Activated T-helper 2 cell treated with anti-CD3 and anti-CD28 coated beads, Interferon-gamma antibody, Interleukin-2, Interleukin-4, amounts not matched to agents 10 μg/mL and 5 μg/mL and 100 μg/mL, durations not matched to agents 14 hours and 24 hours and 36 hours (primary cell): ENCODE results near the gene SIAE. TPM values are rescaled to one million over a fixed set of nuclear protein-coding genes. Genes with fewer than 3 reads are reported as not detected.

Source experiments
- DNase-seq: peaks from one replicate; pipeline ENCODE4 v3.0.0; 2021; ENCODE audit warnings: low spot score
- H3K27ac Mint-ChIP-seq: one replicate; pipeline ENCODE4 v1.8.0; 2021; ENCODE audit warnings: mixed read lengths
- H3K27me3 Mint-ChIP-seq: one replicate; pipeline ENCODE4 v1.8.0; 2021; ENCODE audit warnings: low read depth, mixed read lengths
- H3K36me3 Mint-ChIP-seq: one replicate; pipeline ENCODE4 v1.8.0; 2021; ENCODE audit warnings: low read depth, mixed read lengths
- H3K4me1 Mint-ChIP-seq: one replicate; pipeline ENCODE4 v1.8.0; 2021; ENCODE audit warnings: low read depth, mixed read lengths
- H3K4me3 Mint-ChIP-seq: one replicate; pipeline ENCODE4 v1.8.0; 2021; ENCODE audit warnings: low read depth, mild to moderate bottlenecking, moderate library complexity, mixed read lengths
- H3K9me3 Mint-ChIP-seq: one replicate; pipeline ENCODE4 v1.8.0; 2021; ENCODE audit warnings: mixed read lengths
- intact Hi-C: fragments of 100-400 bp; cut with micrococcal nuclease; formaldehyde crosslinking; loops from one replicate; pipeline ENCODE4 v1.15.1; 2023
- total RNA-seq: library from RNA; stranded (reverse); gene quantifications from 2 replicates; pipeline ENCODE4 v1.2.3, GENCODE V29; 2022

The SIAE gene
- total RNA-seq, 1 donor from 2014 or later: 5.0 TPM

GRCh38 chr11:124681421-124681820 is 7.9 kb upstream of the SIAE start:
- Mint-ChIP-seq H3K27me3 (no peaks in the 10 kb centered on the region), H3K9me3 (peaks cover 26% of the 10 kb centered on the region), H3K27ac (no peak overlapping the region), H3K4me3 (no peak overlapping the region), H3K4me1 (no peaks in the 10 kb centered on the region), H3K36me3 (no peaks in the 10 kb centered on the region)
- intact Hi-C loops: no loop called here
- DNase-seq: no peak

GRCh38 chr11:124678416-124678815 is 4.9 kb upstream of the SIAE start:
- H3K27ac Mint-ChIP-seq: no peak overlapping the region
- intact Hi-C loops: no loop called here
- H3K27me3 Mint-ChIP-seq: no peaks in the 10 kb centered on the region
- DNase-seq: no peak
- no peak overlapping the region for H3K4me3 Mint-ChIP-seq
- H3K9me3 Mint-ChIP-seq: peaks cover 14% of the 10 kb centered on the region
- no peaks in the 10 kb centered on the region for H3K36me3 Mint-ChIP-seq
- peaks cover 14% of the 10 kb centered on the region for H3K4me1 Mint-ChIP-seq

DNA sequence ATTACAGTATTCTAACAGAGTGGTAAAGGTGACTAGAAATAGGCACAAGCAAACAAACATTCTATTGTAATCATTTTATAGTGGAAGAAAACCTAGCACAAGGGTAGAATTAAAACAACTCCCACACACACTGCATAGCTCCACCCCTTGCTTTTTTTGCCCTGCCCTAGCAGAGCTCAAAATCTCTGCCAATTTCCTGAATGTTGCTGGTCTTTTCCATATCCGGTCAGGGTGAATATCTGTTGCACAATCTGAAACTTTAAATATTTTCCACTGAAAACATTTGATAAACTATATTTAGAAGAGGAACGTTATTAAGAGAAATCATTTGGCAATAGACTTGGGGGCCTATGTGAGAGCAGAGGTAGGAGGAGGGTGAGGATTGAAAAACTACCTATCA is 2.8 kb upstream of the SIAE start:
- H3K4me1 Mint-ChIP-seq: peaks cover 28% of the 10 kb centered on the region
- no peak overlapping the region for H3K27ac Mint-ChIP-seq
- no peaks in the 10 kb centered on the region for H3K36me3 Mint-ChIP-seq
- H3K9me3 Mint-ChIP-seq: no peaks in the 10 kb centered on the region
- intact Hi-C loops: no loop called here
- no peaks in the 10 kb centered on the region for H3K27me3 Mint-ChIP-seq
- no peak overlapping the region for H3K4me3 Mint-ChIP-seq
- DNase-seq: no peak

GRCh38 chr11:124674571-124674970 is 1.0 kb upstream of the SIAE start:
- H3K4me1 Mint-ChIP-seq: peaks cover 36% of the 10 kb centered on the region
- no peak for DNase-seq
- no peaks in the 10 kb centered on the region for H3K27me3 Mint-ChIP-seq
- H3K4me3 Mint-ChIP-seq: peak overlapping the region; percentile 88
- H3K27ac Mint-ChIP-seq: peak overlapping the region; percentile 86
- no peaks in the 10 kb centered on the region for H3K36me3 Mint-ChIP-seq
- intact Hi-C loops: no loop called here
- no peaks in the 10 kb centered on the region for H3K9me3 Mint-ChIP-seq

- Mint-ChIP-seq H3K9me3 (no peaks in the 10 kb centered on the region), H3K4me1 (peaks cover 36% of the 10 kb centered on the region), H3K4me3 (peak overlapping the region; percentile 88), H3K36me3 (no peaks in the 10 kb centered on the region), H3K27ac (peak overlapping the region; percentile 86), H3K27me3 (no peaks in the 10 kb centered on the region)
- no peak for DNase-seq
- intact Hi-C loops: no loop called here
Observed at GRCh38 chr11:124674168-124674517, 604 bp upstream of the SIAE start.

DNA sequence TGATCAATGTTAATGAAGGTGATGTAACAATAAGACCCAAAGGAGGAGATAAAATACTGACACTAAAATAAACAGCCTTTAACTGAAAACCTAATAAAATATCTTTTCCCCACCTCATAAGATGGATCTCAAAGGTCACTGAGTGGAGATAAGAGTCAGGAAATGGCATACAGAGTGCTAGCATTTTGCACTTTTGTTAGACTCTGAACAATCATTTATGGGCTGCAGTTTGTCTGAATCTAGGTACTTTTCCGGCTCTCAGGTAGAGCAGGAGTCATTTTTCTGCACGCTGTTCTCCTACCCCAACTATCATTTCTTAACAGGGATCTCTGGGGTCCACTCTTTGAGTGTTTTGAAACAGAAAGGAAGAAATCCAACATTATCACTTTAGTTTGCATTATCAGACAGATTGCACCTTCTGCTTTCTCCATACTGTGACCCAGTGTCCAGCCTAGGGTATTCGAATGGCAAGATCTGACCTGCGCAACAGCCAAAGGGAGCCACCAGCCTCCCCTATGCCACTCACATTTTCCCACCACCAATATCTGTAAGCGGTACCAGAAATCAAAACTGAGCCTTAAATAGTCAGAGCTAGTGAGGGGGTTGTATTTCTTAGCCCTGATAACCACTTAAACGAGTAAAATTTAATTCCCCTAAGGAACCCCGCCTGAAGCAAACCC is 863 bp downstream of the SIAE start:
- Mint-ChIP-seq H3K4me3 (peak overlapping the region; percentile 88), H3K27ac (peak overlapping the region; percentile 60), H3K4me1 (peaks cover 36% of the 10 kb centered on the region), H3K27me3 (no peaks in the 10 kb centered on the region), H3K36me3 (no peaks in the 10 kb centered on the region), H3K9me3 (no peaks in the 10 kb centered on the region)
- intact Hi-C loops: loop anchor here (1.0 to 2.0 kb wide), 6 partner anchors 50 to 438 kb away; partner anchors contain the start of genes CCDC15, MSANTD2, TBRG1 and TMEM218
- DNase-seq: no peak

- no peaks in the 10 kb centered on the region for H3K9me3 Mint-ChIP-seq
- H3K4me1 Mint-ChIP-seq: peaks cover 36% of the 10 kb centered on the region
- no peak overlapping the region for H3K27ac Mint-ChIP-seq
- no peaks in the 10 kb centered on the region for H3K36me3 Mint-ChIP-seq
- no peaks in the 10 kb centered on the region for H3K27me3 Mint-ChIP-seq
- DNase-seq: peak; percentile 18
- intact Hi-C loops: no loop called here
- H3K4me3 Mint-ChIP-seq: no peak overlapping the region
Observed at GRCh38 chr11:124670732-124671131, 2.8 kb downstream of the SIAE start.

DNA sequence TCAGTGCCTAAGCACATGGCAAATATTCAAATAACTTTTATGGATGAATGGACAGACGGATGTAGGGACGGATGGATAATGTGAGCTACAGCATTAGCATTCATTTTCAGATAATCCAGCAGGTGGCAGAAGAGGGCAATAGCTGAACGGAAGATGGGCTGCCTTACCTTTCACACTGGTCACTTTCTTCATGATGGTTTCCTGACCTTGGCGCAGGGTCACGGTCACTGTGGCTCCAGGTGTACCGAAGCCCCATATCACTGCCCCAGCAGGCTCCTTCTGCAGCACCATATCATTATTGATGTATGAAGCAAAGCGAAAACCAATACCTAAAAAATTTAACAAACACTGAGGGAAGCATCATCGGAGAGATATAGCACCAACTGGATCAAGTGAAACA is 4.3 kb downstream of the SIAE start:
- Mint-ChIP-seq H3K9me3 (no peaks in the 10 kb centered on the region), H3K27ac (no peak overlapping the region), H3K4me1 (peaks cover 25% of the 10 kb centered on the region), H3K4me3 (no peak overlapping the region), H3K36me3 (no peaks in the 10 kb centered on the region), H3K27me3 (no peaks in the 10 kb centered on the region)
- intact Hi-C loops: loop anchor here (1.0 kb wide), 3 partner anchors 94 to 197 kb away; no protein-coding TSS in a partner anchor
- DNase-seq: peak; percentile 24

DNA sequence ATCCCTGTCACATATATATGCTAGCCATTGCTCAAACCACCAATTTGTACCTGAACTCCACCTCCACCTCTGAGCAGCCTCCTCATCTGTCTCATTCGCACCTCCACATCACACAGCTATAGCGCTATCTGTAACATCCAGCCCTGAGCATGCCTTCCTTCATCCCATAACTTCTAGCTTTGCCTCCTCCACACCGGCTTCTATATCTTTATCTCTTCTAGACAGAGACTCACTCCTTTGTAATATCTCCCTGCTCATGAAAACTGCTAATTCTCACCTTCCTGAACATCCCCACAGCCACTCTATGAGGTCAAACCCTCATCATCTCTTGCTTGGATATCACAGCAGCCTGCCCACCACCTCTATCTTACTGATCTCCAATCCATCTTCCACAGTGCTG is 5.9 kb downstream of the SIAE start:
- no peak for DNase-seq
- no peak overlapping the region for H3K4me3 Mint-ChIP-seq
- H3K9me3 Mint-ChIP-seq: no peaks in the 10 kb centered on the region
- H3K27ac Mint-ChIP-seq: no peak overlapping the region
- intact Hi-C loops: no loop called here
- H3K27me3 Mint-ChIP-seq: no peaks in the 10 kb centered on the region
- H3K36me3 Mint-ChIP-seq: no peaks in the 10 kb centered on the region
- H3K4me1 Mint-ChIP-seq: peaks cover 15% of the 10 kb centered on the region

DNA sequence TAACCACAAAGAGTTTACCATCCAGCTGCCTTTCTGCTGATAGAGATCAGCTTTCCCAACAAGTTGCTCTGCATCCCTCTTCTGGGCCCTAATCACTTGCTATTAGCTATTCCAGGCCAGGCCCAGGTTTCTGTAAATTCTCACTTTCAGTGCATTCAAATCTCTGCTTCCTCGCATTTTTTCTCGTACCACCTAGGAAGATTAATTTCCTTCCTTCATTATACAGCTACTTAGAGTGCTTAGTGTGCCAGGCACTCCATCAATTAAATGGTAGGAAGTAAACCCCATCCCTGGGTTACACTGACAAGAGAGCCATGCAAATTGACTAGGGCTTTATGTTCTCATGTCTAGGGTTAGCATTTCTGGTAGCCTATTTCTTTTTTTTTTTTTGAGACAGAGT is 9.7 kb downstream of the SIAE start:
- Mint-ChIP-seq H3K27ac (no peak overlapping the region), H3K9me3 (no peaks in the 10 kb centered on the region), H3K36me3 (no peaks in the 10 kb centered on the region), H3K27me3 (no peaks in the 10 kb centered on the region), H3K4me1 (no peaks in the 10 kb centered on the region), H3K4me3 (no peak overlapping the region)
- DNase-seq: no peak
- intact Hi-C loops: no loop called here

GRCh38 chr11:124662106-124662505 is 11.4 kb downstream of the SIAE start:
- no peak for DNase-seq
- H3K27me3 Mint-ChIP-seq: no peaks in the 10 kb centered on the region

DNA sequence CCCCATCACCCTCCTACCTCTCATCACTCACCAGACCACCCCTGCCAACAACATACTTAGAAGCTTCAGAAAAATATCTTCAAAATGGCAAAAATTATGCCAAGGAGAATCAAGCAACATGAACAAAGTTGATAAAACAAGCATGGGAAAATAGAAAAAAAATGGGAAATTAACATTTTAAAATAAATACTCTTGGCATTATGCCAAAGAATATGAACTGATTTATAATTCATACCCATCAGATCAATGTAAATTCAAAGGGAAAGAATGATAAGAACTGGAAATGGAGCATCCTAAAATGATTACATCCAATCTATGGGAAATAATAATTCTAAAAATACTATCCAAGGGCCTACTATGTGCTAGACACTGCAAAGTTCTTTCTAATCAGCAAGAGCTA is 12.0 kb downstream of the SIAE start:
- H3K27me3 Mint-ChIP-seq: no peaks in the 10 kb centered on the region

More at GRCh38 chr11:124662106-124662505, 11.4 kb downstream of the SIAE start:
- intact Hi-C loops: no loop called here
- H3K9me3 Mint-ChIP-seq: no peaks in the 10 kb centered on the region
- no peak overlapping the region for H3K4me3 Mint-ChIP-seq
- no peaks in the 10 kb centered on the region for H3K36me3 Mint-ChIP-seq
- no peaks in the 10 kb centered on the region for H3K4me1 Mint-ChIP-seq
- H3K27ac Mint-ChIP-seq: no peak overlapping the region

GRCh38 chr11:124658986-124659385 is 14.6 kb downstream of the SIAE start:
- no peaks in the 10 kb centered on the region for H3K4me1 Mint-ChIP-seq
- no peaks in the 10 kb centered on the region for H3K27me3 Mint-ChIP-seq
- intact Hi-C loops: no loop called here
- H3K4me3 Mint-ChIP-seq: no peak overlapping the region
- no peak for DNase-seq
- no peaks in the 10 kb centered on the region for H3K9me3 Mint-ChIP-seq
- H3K36me3 Mint-ChIP-seq: no peaks in the 10 kb centered on the region
- no peak overlapping the region for H3K27ac Mint-ChIP-seq

More for the DNA sequence above, 12.0 kb downstream of the SIAE start:
- Mint-ChIP-seq H3K9me3 (no peaks in the 10 kb centered on the region), H3K27ac (no peak overlapping the region), H3K36me3 (no peaks in the 10 kb centered on the region), H3K4me3 (no peak overlapping the region), H3K4me1 (no peaks in the 10 kb centered on the region)
- intact Hi-C loops: no loop called here
- DNase-seq: no peak

DNA sequence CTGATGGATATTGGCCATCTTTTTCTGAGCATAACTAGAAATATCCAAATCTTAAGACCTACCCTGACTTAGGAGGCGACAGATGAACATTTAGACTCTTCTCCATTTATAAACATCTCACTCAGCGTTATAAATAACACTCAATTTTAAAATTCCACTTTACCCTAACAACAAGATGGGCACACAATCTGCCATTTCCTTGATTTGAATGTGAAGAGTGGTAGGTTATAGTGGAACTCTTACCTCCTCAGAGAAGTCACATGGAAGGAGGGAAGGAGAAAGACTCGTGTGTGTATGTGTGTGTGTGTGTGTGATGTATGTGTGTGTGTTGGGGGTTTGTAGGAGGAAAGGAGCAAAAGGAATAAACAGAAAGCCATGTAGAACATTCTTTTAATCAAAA is 15.0 kb downstream of the SIAE start:
- H3K36me3 Mint-ChIP-seq: no peaks in the 10 kb centered on the region
- no peak overlapping the region for H3K4me3 Mint-ChIP-seq
- no peaks in the 10 kb centered on the region for H3K4me1 Mint-ChIP-seq
- no peak overlapping the region for H3K27ac Mint-ChIP-seq
- DNase-seq: no peak
- H3K9me3 Mint-ChIP-seq: no peaks in the 10 kb centered on the region
- no peaks in the 10 kb centered on the region for H3K27me3 Mint-ChIP-seq
- intact Hi-C loops: no loop called here
